Renal cortical epithelial cell (primary cell): ENCODE data around the gene LARGE1. TPM values are rescaled to one million over a fixed set of nuclear protein-coding genes. Genes with fewer than 3 reads are reported as not detected.

Experiments
- DNase-seq: peaks from one replicate; pipeline ENCODE4 v3.0.0-alpha.2; 2011; ENCODE audit warnings: low read depth
- total RNA-seq: library from RNA; depleted of rRNA; stranded (reverse); fragments of >200 nt; gene quantifications from 2 replicates; pipeline ENCODE4 v1.2.3, GENCODE V29; 2014

The LARGE1 gene
- total RNA-seq, 1 donor from 2014 or later: 20.6 TPM

- DNase-seq: no peak
These were observed 261.5 kb downstream of the LARGE1 start for GRCh38 chr22:33658775-33659174.

GRCh38 chr22:33657670-33658069 lies 262.6 kb downstream of the LARGE1 start:
- DNase-seq: no peak

- DNase-seq: no peak
These were observed 263.3 kb downstream of the LARGE1 start for GRCh38 chr22:33656808-33657628.

DNA sequence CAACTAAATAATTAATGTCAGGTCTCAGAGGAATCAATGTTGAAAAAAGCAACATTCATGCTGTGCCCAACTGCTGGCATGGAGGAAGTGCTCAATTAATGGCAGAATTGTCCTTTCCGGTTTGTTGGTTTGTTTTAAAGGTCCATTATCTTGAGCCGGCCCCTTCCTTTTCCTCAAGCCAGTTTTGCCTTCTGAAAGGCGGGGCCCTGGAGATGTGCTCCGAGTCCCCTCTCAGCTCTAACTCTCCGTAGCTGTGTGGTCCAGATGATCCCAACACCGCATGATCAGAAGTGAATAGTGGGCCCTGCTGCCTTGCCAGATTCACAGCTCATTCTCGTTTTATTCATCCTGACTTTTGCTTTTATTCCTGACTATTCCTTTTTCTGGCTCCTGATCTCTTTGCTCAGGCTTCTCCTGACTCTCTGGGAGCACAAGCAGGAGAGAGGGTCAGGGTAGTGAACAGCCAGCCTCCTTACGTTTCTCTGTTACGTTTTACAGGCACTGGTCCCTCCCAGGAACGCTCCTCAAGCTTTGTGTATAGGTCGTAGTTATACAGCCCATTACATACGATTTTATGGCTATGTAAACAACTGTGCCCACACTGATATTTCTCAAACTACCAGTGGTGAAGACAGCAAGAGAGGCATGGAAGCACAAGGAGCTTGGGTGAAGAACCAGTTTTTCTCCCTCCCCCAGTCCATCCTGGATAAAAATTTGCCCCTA lies 265.9 kb downstream of the LARGE1 start:
- no peak for DNase-seq

GRCh38 chr22:33653532-33654063 lies 266.7 kb downstream of the LARGE1 start:
- no peak for DNase-seq

DNA sequence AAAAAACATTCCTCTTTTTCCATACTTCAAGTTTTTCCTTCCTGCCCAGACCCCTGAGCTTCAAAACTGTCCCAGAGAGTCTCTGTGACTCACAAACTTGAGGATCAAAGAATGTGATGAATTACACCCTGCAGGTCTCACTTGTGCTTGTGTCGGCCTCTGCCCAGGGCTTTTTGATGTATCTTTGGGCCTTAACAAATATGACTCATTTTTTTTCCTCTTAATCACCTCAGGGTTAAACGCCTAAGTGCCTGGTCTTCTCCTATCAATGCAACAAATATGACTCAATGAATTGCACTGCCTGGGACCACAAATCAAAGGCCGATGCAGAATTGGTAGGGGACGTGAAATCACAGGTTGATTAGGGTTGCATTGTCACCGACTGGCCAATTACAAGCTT lies 267.7 kb downstream of the LARGE1 start:
- DNase-seq: peak; percentile 38

DNA sequence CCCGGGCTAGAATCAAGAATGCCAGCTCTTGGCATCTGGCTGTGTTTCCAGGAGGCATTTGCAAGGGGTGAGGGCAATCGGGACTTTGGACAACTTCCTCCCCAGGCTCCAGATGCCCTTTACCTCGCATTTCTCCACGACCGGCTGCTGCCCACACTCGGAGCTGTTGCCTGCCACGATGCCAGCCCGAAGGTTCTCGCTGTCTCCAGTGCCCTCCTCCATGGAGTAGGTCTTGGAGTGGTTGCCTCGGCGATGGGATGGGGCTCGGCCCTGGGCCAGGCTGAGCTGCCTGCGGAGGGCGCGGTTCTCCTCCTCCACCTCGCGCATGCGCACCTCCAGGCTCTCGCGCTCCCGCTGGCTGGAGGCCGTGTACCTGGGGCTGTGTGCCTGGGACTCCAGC lies 270.0 kb downstream of the LARGE1 start:
- no peak for DNase-seq

- DNase-seq: no peak
These were observed 271.8 kb downstream of the LARGE1 start for GRCh38 chr22:33648478-33648877.

DNA sequence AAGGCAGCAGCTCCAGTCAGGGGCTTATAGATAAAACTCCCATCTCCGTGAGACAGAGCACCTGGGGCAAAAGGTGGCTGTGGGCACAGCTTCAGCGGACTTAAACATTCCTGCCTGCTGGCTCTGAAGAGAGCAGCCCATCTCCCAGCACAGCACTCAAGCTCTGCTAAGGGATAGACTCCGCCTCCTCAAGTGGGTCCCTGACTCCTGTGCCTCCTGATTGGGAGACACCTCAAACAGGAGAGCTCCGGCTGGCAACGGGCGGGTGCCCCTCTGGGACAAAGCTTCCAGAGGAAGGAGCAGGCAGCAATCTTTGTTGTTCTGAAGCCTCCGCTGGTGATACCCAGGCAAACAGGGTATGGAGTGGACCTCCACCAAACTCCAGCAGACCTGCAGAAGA lies 279.4 kb downstream of the LARGE1 start:
- no peak for DNase-seq

DNA sequence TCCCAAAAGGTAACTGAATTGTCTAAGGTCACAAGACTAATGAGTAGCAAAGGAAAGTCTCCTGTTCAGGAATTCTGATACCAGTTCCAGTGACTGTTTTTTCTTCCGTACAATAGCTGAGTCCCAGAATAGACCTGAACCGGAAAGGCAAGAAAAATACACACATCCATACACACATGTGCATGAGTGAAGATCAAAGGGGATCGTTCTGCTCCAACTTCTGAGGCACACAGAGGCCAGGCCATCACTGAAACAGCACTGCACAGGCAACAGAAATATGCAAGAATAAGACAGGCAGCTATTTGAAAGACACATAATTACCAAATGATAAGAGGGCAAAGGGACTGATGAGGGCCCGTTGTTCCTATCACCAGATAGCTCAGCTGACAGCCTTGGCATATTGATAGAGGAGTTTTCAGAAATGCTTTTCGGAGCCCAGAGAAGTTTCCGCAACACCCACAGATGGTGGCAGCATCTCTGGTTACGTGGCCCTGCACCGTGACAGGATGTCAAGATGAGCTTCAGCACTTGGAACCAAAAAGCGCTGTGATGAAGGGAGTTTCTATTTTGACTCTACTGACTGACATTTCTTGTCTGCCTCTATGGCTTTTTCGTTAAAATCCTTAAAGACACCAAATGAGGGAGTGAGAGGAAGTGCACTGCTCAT lies 280.6 kb downstream of the LARGE1 start:
- DNase-seq: no peak

GRCh38 chr22:33635766-33636165 lies 284.5 kb downstream of the LARGE1 start:
- no peak for DNase-seq

GRCh38 chr22:33631777-33632176 lies 288.5 kb downstream of the LARGE1 start:
- no peak for DNase-seq

GRCh38 chr22:33625959-33626358 lies 294.3 kb downstream of the LARGE1 start:
- DNase-seq: no peak

GRCh38 chr22:33620085-33620484 lies 300.2 kb downstream of the LARGE1 start:
- no peak for DNase-seq

- no peak for DNase-seq
These were observed 313.8 kb downstream of the LARGE1 start for GRCh38 chr22:33606504-33606903.

DNA sequence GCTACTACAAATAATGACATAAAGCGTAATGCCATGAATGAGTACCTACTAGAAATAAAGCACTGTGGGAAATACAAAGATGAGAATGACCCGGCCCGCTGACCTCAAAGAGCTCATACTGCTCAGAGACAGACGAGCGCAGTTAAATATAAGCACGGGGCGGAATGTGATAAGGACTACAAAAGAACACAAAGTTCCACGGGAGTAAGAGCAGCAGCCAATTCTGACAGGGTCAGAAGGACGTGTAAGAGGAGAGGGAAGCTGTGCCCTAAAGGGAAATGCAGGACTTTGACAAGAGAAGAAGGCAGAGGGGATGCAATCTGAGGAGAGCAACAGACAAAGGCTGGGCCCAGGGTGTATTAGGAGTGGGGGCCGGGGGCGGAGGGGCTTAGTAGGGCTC lies 314.6 kb downstream of the LARGE1 start:
- no peak for DNase-seq

GRCh38 chr22:33605221-33605620 lies 315.1 kb downstream of the LARGE1 start:
- no peak for DNase-seq

DNA sequence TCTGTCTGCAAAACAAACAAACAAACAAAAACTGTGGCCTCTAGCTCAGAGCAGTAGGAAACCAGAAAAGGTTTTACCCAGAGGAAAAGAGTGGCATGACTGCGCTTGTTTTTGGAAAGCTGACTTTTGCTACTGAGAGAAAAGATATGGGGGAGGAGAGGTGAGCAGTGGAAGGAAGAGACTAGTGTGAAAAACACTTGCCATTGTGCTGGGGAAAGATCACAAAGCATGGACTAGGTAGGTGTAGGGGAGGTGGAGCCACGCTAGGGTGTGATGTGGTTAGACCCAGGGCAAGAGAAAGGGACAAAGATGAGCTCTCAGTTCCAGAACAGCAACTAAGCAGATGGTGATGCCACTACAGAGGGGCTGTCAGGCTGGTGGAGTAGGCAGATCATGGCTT lies 319.2 kb downstream of the LARGE1 start:
- no peak for DNase-seq

- no peak for DNase-seq
These were observed 319.7 kb downstream of the LARGE1 start for GRCh38 chr22:33600595-33600994.

- no peak for DNase-seq
These were observed 320.2 kb downstream of the LARGE1 start for GRCh38 chr22:33600113-33600512.

GRCh38 chr22:33599596-33599995 lies 320.7 kb downstream of the LARGE1 start:
- DNase-seq: no peak

DNA sequence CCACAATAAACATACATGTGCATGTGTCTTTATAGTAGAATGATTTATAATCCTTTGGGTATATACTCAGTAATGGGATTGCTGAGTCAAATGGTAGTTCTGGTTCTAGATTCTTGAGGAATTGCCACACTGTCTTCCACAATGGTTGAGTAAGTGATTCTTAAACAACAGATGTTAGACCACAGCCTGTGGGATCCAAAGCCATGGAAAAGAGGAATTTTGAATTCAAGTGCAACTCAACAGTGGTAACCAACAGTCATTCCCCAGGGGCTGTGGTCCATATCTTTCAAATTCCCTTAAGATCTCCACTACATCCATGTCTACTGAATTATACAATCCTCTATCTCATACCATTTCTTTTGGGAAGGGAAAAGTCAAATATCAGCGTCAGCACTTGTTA lies 321.5 kb downstream of the LARGE1 start:
- DNase-seq: no peak
